NCI-H748 treated with DMSO at 0.1 percent for 48 hours (cell line): ENCODE results near the gene GLCE.
"Not testable (repeated sequence)": the region's sequence is repeated elsewhere in the genome, so short reads cannot be mapped to it uniquely, and the experiment has no call there.

Experiments used
- DNase-seq: peaks from one replicate; lab custom pipeline; 2025; lab: John Stamatoyannopoulos, UW

The GLCE gene

GRCh38 chr15:69275074-69275670 is 114.7 kb downstream of the GLCE start:
- no peak for DNase-seq

DNA sequence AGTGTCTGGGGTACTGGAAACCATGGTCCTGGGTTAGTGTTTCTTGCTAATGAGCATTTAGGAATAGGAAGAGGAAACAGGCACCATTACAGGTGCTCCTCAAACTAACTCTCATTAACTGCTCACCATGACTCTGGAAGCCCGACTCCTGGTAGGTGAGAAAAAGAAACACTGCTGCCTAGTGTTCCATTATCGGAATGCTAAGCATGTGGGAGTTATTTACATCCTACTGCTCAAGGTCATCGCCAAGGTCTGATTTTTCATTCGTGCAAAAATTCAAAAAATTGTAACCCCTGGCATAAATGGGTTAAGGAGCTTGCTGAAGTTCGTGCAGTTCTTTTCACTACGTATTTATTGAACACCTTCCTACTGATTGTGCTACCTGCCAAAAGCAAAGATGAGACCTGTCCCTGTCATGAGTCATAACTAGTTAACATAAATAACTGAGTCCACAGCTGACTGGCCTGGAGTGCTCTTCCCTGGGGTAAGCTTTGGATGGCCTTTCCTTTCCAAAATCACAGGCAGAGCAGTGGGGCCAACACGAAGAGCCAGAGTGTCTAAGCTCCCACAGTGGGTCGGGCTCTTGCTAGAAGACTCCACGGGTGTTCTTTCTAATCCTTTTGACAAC is 115.6 kb downstream of the GLCE start:
- DNase-seq, result no peak

GRCh38 chr15:69277316-69277715 is 116.9 kb downstream of the GLCE start:
- DNase-seq, result no peak

DNA sequence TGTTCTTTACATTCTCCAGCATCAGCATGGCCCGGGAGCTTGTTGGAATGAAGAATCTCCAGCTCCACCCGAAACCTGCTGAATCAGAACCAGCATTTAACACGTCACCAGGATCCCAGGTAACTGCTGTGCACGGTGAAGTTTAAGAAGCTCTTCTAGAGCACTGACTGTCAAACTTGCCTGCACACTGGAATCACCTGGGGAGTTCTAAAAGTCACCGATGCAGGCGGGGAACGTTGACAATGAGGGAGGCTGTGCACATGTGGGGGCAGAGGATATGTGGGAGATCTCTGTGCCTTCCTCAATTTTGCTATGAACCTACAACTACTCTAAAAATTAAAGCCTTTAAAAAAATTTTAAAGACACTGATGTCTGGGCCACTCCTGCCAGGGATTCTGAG is 119.2 kb downstream of the GLCE start:
- no peak for DNase-seq

DNA sequence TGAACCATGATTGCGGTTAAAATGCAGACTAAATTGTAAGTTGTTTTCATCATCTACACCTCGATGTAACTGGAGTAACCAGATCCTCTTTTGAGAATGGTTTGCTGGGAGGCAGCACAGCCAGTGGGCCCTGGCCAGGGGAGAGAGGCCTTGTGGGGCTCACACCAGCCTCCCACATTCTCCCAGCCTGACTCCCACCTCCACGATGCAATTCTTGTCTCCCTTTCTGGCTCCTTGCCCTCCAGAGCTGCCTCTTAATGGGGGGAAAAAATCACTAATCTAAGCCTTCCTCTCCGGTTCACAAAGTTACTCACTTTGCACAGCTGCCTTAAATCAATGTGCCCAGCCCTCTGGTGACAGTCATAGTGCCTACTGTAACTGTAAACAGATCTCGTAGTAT is 120.3 kb downstream of the GLCE start:
- no peak for DNase-seq

DNA sequence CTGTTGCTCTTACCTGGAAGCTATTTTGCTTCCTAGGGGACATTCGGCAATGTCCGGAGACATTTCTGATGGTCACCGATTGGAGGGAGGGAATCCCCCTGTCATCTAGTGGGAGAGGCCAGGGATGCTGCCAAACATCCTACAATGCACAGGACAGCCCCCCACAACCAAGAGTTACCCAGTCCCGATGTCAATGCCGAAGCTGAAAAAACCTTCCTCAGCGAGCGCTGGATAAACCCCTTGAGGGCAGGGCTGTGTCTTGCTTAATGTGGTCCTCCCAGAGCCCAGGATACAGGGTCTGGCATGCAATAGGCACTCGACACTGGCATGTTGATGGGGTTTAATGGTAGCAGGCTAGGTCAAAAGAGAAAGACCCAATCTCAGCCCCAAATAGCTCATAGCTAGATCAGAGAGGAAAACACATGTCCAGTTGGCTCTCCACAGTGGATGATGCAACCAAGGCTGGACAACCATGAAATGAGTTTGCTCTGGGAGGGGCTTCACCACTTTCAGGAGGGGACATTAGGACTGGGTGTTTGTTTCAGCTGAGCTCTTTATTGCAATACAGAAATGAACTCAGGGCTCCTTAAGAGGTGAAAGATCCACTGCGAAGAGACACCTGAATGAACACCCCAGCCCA is 121.8 kb downstream of the GLCE start:
- DNase-seq, result no peak

- DNase-seq, result no peak
These were observed 125.4 kb downstream of the GLCE start for GRCh38 chr15:69285834-69286233.

GRCh38 chr15:69288011-69288410 is 127.6 kb downstream of the GLCE start:
- no peak for DNase-seq

DNA sequence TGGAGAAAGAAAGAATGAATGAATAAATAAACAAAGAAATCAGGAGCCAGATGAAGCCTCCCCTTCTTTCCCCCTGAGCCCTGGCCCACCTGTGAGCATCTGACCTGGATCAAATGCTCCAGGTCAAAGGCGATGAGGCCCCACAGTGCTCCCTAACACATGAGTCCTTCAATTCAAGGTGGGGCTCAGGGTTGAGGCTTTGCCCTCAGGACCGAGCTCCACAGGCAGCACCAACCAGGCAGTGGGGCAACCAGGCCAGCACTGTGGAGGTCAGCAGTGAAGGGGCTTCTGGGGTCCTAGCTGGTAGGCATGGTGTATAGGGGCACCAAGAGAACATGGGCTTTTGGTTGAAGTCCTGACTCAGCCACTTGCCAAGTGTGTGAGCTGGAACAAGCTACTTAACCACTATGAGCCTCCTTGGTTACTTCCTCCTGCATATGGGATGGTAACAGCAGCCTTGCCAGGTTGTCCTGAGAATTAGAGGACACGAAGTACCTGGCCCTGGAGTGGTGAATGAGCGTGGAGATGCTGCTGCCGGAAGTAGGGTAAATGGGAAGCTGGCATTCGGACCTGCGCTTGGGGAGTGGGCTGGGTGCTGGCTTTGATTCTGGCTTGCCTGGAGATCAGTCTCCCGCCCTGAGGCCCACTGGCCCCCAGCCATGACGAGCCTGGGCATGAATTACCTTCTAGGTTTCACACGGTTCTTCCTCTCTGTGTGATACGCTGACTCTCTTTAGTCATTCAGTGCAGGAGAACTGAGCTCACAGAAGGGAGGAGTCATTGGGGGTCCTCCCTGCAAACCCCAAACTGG is 128.3 kb downstream of the GLCE start:
- no peak for DNase-seq

GRCh38 chr15:69289342-69290146 is 129.1 kb downstream of the GLCE start:
- DNase-seq, result no peak

GRCh38 chr15:69290346-69291164 is 130.1 kb downstream of the GLCE start:
- no peak for DNase-seq

DNA sequence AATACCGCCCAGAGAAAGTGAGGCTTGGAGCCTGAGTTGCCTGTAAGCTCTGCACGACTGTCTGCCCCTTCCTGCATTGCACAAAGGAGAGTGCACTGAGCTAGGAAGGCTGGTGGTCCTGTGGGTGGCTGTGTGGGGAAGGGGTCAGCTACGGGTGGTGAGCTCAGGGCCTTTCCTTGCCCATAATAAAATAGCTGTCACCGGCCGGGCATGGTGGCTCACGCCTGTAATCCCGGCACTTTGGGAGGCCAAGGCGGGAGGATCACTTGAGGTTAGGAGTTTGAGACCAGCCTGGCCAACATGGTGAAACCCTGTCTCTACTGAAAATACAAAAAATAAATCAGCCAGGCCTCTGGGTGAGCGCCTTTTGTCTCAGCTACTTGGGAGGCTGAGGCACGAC is 131.2 kb downstream of the GLCE start:
- not testable (repeated sequence) for DNase-seq

- no peak for DNase-seq
These were observed 132.5 kb downstream of the GLCE start for GRCh38 chr15:69292826-69293420.

- DNase-seq, result no peak
These were observed 133.5 kb downstream of the GLCE start for GRCh38 chr15:69293741-69294615.

GRCh38 chr15:69296606-69297005 is 136.2 kb downstream of the GLCE start:
- DNase-seq, result no peak

GRCh38 chr15:69297642-69298353 is 137.4 kb downstream of the GLCE start:
- no peak for DNase-seq

DNA sequence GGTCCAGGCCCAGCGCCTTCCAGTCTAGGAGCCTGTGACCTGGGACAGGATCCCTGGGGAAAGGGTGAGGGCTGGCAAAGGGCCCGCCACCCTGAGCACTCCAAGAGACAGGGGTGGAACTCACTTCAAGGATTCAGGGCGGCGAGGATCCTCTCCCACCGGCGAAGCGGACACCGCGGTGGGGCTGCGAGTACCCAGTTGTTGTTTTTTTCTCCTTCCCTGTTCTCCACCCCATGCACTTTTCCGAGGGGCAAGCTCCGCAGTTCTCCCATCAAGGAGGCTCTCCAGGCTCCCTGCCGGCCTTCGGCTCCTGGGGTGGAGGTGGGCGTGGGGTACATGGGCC is 137.9 kb downstream of the GLCE start:
- DNase-seq, result no peak

DNA sequence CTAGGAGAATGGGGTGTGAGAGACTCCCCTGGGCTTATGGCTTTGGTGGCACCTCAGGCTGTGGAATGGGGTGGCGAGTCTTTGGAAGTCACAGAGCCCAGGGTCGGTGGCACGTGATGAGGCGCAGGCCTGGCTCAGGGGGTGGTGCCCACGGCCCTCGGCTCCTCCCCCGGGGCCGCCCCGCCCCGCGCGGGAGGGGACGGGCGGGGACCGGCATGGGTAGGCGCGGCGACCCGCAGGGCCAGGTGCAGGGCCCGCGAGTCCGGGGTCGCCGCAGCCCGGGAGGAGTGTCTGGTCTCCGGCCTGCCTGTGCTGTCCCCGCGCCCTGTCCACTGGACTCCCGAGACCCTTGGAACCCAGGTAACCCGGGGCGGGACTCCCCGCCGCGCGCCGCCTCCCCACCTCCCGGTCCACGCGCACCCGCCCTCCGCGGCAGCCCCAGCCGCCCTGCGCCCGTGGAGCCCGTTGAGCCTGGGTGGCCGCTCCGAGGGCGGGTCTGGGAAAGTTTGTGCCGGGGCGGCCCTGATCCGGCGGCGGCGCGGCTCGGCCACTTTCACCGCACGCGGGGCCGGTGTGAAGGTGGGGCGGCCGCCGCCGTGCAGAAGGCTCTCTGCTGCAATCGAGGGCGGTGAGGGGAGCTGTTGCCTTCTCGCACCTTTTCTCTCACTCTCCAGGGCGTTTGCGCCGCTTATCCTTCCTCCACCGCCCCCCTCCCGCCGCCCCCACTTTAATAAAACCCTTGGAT is 138.4 kb downstream of the GLCE start, which contains the start of gene PAQR5:
TSS of gene PAQR5 (plus strand) at position 216 of the 745 bp plus-strand sequence. CDS start 61,169 bp downstream, outside the sequence.
- no peak for DNase-seq
